Mucosa of stomach (tissue), 1 donor: Measurements from ENCODE around the gene ZFP69B.
A peak's percentile ranks its signal among the peaks of the same experiment; 100 is the strongest.

Experiments used
- H3K27me3 ChIP-seq: one replicate; pipeline ENCODE4 v1.7.0; 2013; ENCODE audit warnings: mild to moderate bottlenecking, low read length; ENCODE audit not compliant: control insufficient read depth, insufficient read depth
- H3K36me3 ChIP-seq: one replicate; pipeline ENCODE4 v1.7.0; 2013; ENCODE audit warnings: low read length; ENCODE audit not compliant: control insufficient read depth, insufficient read depth
- H3K4me1 ChIP-seq: one replicate; pipeline ENCODE4 v1.7.0; 2013; ENCODE audit warnings: mild to moderate bottlenecking, low read length; ENCODE audit not compliant: control insufficient read depth, insufficient read depth
- H3K4me3 ChIP-seq: one replicate; pipeline ENCODE4 v1.7.0; 2013; ENCODE audit warnings: low read length
- H3K9ac ChIP-seq: one replicate; pipeline ENCODE4 v1.7.0; 2013; ENCODE audit warnings: mild to moderate bottlenecking, low read length, moderate library complexity
- H3K9me3 ChIP-seq: one replicate; pipeline ENCODE4 v1.7.0; 2013; ENCODE audit warnings: mild to moderate bottlenecking, low read length, moderate library complexity; ENCODE audit not compliant: control insufficient read depth
- donor health status: Pancreatic carcinoma.

ZFP69B gene

GRCh38 chr1:40507973-40508372 is 57.7 kb downstream of the ZFP69B start:
- Histone ChIP-seq H3K4me3 (peak overlapping the region; percentile 43), H3K36me3 (no peaks in the 10 kb centered on the region), H3K9ac (peak overlapping the region; percentile 64), H3K4me1 (peaks cover 6% of the 10 kb centered on the region), H3K27me3 (no peaks in the 10 kb centered on the region), H3K9me3 (no peaks in the 10 kb centered on the region)

DNA sequence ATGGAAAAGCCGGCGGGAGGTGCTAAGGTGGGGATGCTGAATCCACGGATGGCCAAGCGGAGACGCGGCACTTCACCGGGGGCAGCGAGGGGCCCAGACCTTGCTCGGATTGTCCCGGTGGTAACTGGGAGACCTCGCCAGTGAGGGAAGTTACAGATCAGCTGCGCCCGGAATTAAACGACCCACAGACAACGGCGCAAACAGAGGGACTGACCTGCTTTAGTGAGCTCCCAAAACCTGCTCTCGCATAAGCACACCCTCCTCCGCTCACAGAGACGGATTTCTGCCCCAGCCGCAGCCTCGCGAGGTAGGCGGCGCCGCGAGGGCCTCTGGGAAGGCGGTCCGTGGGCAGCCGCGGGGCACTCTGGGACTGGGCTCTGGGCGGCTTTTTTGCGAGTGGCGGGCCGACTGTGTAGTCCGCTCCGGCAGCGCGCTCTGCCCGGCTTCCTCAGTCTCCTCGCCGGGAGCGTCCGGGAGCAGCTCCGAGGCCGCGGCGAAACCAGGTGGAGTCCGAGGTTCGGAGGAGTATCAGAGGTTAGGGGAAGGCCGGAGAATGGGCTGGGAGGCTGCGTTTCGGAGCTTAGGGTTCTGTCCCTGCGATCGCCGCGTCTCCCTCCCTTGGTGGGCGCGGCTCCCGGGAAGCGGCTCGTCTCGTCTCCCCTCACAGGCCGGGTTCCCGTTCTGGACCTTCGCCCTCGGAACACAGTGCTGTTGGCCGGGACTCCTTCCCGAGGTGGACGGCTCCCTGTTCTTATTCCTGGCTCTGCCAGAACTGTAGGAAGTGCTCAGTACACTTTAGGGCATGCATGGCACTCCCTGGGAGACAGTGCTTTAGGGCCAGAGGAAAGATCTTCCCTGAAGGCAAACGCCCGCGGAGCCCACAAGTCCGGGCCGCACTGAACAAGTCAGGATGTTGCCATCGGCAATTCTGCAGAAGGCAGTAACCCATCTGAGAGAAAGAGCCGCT is 58.4 kb downstream of the ZFP69B start, which contains the start of gene EXO5:
TSS of gene EXO5 (plus strand) at position 393 of the 967 bp plus-strand sequence. CDS start 5,778 bp downstream, outside the sequence.
- peak within 1 kb of the TSS; percentile 43 for H3K4me3 ChIP-seq
- H3K9me3 ChIP-seq: no peaks in the 10 kb centered on the region
- H3K9ac ChIP-seq: peak within 1 kb of the TSS; percentile 64
- H3K4me1 ChIP-seq: peaks cover 6% of the 10 kb centered on the region
- no peaks in the 10 kb centered on the region for H3K27me3 ChIP-seq
- no peaks in the 10 kb centered on the region for H3K36me3 ChIP-seq
